Bone marrow (tissue), 2 donors: Measurements from ENCODE around the gene AP1AR.
A peak's percentile ranks its signal among the peaks of the same experiment; 100 is the strongest.

Source experiments
- DNase-seq, 2 donors: peaks; one replicate each; lab custom pipeline; 2025; lab: John Stamatoyannopoulos, UW

Gene AP1AR

GRCh38 chr4:112312610-112313239 is 81.1 kb downstream of the AP1AR start:
- peak in 1 of 2 donors; percentile 38 for DNase-seq

- no peak for DNase-seq
Observed at GRCh38 chr4:112315446-112315845, 83.9 kb downstream of the AP1AR start.

GRCh38 chr4:112316360-112316759 is 84.8 kb downstream of the AP1AR start:
- no peak for DNase-seq

GRCh38 chr4:112318239-112319142 is 86.9 kb downstream of the AP1AR start:
- no peak for DNase-seq
